Right renal pelvis (tissue), 4 donors: ENCODE measurements around the gene RFLNA. TPM values are rescaled to one million over a fixed set of nuclear protein-coding genes. Genes with fewer than 3 reads are reported as not detected.

Experiments used
- DNase-seq, 4 donors: peaks; one replicate each; pipeline ENCODE4 v3.0.0-alpha.2; 2013; ENCODE audit warnings: low read depth in 4 of 4, low spot score in 3 of 4, missing footprints in 1 of 4
- polyA plus RNA-seq, 4 donors: library from polyadenylated mRNA; unstranded; fragments of 120-200 nt; gene quantifications; one replicate each; pipeline ENCODE4 v1.2.1, GENCODE V29; 2013; ENCODE audit not compliant: insufficient read length in 4 of 4

RFLNA gene
- polyA plus RNA-seq, 4 donors, result 6.1 to 8.6 (median 7.5) TPM

GRCh38 chr12:124334976-124335375, 40.1 kb downstream of the RFLNA start:
- no peak for DNase-seq

DNA sequence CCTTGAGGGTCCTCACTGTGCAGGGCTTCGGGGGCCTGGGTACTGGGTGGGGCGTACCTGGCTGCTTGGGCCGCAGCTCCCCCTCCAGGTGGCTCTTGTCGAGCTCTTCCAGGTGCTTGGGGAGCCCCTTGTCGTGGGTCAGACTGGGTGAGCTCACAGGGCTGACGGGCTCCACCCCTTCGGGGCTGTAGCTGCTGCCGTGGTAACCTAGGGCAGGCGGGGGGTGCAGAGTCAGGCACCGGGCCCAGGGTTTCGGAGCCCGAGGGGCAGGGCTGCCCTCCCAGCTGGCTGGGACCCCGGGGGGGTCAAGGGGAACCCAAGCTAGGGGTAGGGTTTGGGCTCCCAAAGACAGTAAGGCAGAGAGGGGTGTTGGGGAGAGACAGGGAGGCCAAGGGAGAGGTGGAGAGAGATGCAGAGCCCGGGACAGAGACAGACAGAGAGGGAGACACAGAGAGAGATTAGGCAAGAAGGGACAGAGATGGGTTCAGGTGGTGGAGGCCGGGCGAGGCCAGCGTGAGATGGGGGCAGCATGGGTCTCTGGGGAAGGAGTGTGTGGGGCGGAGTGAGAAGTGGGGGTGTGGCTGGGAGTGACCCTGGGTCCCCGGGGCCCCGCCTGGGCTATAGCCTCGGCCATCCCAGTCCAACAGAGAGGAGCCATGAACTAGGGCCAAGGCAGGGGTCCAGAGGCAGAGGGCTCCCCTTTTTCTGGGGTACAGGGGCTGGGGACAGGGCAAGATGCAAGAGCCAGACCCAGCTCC, 40.7 kb downstream of the RFLNA start:
- DNase-seq, result no peak

DNA sequence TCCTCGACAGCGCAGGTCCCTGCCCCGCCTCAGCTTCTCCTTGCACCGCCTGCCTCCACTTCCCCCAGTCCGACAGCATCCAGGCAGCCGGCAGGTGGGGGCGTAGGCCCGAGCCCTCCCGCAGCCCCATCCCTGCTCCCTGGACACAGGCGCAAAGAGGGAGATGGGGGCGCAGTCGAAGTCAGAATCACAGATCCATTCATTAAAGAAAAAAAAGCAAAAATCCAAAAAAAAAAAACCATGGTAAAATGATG, 41.2 kb downstream of the RFLNA start:
- DNase-seq, result no peak

DNA sequence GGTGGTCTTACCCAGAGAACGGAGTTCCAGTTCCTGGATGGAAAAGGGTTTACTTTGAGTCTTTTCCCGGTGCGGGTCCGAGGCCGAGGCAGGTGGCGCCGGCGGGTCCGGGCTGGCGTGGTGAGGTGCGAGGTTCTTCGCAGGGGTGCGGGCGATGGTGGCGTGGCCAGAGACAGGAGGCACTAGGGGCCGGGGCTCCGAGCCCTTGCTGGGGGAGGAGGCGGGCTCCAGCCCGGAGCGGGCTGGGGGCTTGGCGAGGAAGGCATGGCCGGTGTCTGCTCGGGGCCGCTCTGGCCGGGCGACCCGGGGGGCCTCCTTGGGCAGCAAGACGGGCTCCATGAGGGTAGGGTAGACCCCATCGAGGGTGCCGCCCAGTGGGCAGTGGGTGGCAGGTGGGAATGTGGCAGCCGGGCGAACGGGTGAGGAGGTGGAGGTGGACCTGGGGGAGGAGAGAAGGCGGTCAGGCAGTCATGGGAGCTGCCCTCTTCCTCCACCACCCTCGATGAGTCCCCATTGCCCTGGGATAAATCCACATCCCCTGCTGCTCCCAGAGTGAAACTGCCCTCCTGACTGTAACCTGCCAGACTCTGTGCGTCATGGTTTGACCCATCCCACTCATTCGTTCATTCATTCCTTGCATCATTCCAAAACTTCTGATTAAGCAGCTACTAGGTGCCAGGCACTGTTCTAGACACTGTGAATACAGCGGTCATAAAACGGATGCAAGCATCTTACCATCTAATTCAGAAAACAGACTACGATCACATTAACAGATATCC, 42.0 kb downstream of the RFLNA start:
- no peak for DNase-seq

GRCh38 chr12:124337622-124338021, 42.7 kb downstream of the RFLNA start:
- DNase-seq, result no peak

DNA sequence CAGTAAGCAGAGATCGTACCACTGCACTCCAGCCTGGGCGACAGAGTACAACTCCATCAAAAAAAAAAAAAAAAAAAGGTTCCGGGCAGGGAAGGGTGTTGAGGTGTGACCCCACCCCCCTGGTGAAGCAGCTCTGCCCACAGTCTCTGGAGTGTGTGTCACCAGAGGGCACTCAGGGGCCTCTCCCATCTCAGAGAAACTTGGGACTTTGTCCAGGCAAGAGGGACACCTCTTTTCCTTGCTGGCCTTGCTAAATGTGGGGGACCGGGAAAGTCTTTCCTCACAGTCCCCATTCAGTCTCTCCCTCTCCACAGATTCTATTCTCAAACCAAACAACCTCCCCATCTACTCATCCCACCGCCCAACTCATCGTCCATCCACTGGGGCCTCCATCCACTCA, 43.6 kb downstream of the RFLNA start:
- DNase-seq, result no peak

GRCh38 chr12:124338876-124339603, 44.1 kb downstream of the RFLNA start:
- no peak for DNase-seq

DNA sequence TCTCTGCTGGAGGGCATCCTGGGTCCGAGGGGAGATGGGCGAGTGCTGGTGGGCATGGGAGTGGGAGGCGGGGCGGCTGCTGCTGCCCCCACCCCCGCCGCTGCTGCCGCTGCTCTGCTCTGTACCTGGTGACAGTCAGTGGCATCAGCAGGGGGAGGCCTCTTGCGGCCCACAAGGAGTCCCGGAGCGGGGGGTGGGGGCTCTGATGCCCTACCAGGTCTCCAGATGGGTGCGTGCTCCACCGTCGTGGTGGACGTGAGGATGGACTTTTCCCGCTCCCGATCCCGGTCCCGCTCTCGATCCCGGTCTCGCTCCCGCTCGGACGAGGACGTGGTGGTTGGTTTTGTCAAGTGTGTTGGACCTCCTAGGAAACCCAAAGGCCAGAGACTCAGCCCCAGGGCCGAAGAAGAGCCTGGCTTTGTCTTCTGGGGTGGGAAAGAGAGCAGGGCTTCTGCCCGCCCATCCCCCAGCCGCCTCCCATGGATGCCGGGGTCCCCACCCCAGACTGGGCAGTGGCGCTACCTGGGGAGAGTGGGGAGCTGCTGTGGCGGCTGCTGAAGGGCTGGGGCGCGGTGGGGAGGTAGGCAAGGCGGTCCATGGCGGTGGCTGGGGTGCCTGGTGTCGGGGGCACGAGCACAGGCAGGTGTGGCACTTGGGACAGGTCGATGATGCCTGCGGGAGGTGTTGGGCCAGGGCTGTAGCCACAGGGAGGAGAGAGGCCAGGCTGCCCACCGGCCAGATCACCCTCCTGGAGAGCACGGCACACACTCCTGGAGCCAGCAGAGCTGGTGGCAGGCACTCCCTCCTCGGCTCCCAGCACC, 45.4 kb downstream of the RFLNA start:
- DNase-seq, result no peak

GRCh38 chr12:124341645-124342069, 46.8 kb downstream of the RFLNA start:
- no peak for DNase-seq

- DNase-seq, result no peak
Measured at GRCh38 chr12:124344022-124344421, 49.1 kb downstream of the RFLNA start.

DNA sequence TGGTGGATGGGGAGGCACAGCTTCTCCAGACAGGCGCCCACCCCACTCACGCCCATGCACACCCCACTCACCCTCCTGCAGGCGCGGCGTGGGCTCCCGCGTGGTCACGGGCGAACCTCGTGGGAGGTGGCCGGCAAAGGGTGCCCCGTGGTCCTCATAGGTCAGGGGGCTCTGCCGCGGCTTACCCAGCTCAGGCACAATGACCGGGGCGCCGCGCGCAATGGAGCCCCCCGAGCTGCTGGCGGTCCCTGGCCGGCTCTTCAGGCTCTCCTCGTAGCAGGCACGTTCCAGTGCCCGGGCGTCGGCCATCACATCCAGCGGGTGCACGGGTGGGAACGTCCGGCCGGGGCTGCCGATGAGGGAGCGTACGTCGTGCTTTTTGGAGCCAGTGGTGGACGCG, 49.6 kb downstream of the RFLNA start:
- no peak for DNase-seq

GRCh38 chr12:124345795-124346194, 50.9 kb downstream of the RFLNA start:
- no peak for DNase-seq

- no peak for DNase-seq
Measured at GRCh38 chr12:124346425-124347168, 51.7 kb downstream of the RFLNA start.

DNA sequence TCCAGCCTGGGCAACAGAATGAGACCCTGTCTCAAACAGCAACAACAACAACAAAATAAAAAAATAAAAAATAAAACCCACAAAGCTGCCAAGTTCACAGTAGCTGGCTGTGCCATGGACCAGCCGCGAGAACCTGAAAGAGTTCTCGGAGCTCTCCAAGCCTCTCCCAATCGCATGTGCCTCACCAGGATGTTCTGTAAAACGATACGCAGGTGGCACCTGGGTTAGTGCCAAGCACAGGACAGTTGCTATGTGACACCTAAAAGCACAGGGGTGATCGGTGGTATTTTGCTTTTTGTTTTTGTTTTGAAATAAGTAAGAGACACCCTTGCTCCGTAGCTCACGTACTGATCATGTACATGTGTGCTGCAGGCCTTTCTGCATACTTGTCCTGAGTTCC, 52.4 kb downstream of the RFLNA start:
- DNase-seq, result no peak

GRCh38 chr12:124347805-124348658, 53.1 kb downstream of the RFLNA start:
- DNase-seq, result no peak

DNA sequence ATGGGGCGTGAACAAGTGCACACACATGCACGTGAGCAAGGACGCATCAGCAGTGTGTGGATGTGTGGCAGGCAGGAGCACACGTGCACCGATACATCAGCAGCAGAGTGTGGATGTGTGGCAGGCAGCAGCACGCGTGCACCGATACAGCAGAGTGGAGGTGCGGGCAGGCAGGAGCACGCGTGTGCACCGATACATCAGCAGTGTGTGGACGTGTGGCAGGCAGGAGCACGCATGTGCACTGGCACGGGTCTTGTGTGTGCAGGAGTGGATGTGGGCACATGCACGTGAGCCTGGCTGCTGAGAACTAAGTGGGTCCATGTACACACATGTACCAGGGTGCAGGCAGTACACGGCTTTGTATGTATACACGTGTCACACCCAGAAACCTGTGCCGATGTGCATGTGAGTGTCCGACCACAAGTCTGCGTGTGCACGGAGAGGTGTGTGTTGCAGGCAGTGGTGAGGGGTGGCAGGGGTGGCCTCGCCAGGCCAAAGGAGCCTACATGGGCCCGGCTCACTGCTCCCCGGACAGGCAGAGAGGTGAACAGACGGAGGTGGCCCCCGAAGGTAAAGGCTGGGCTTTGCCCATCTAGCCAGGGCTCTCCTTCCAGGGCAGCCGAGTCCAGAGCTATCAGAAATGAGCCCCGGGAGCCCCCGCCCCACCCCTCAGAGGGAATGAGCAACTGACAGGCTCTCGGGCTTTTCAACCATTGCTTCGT, 53.9 kb downstream of the RFLNA start:
- no peak for DNase-seq

DNA sequence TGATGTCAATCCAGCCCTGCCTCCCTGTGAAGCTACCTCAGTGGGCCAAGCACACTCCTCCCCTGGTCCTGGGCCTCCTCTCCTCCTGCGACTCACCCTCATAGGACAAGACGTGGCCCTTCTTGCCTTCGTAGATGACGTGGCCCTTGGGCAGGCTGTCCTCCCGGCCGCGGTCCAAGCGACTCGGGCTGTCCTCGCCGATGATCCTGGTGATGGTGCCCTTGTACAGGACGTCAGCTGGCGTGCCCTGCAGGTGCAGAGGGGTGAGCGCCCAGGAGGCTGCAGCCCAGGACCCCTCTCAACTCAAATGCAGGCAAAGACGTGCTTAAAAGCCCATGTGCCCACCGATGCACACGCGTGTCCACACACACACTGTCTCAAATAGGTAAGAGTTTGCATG, 55.6 kb downstream of the RFLNA start:
- no peak for DNase-seq

- no peak for DNase-seq
Measured at GRCh38 chr12:124351422-124351821, 56.5 kb downstream of the RFLNA start.

DNA sequence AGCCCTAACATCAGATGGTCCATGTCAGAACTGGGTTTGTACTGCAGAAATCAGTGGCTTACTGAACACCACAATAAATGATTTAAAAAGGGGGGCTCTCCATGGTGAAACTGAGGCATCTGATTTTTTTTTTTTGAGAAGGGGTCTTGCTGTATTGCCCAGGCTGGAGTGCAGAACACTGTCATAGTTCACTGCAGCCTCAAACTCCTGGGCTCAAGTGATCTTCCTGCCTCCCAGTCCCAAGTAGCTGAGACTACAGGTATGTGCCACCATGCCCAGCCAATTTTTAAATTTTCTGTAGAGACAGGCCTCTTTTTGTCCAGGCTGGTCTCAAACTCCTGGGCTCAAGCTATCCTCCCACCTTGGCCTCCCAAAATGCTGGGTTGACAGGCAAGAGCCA, 57.4 kb downstream of the RFLNA start:
- no peak for DNase-seq
